Activated T-cell treated with anti-CD3 and anti-CD28 coated beads for 48 hours (primary cell): ENCODE data around the gene USP2.

ENCODE experiments used
- DNase-seq: peaks from one replicate; pipeline ENCODE4 v3.0.0-alpha.2; 2020; ENCODE audit warnings: low read depth

USP2 gene

GRCh38 chr11:119363851-119364590 is 17.5 kb downstream of the USP2 start:
- DNase-seq, result peak; percentile 62

- no peak for DNase-seq
Measured at GRCh38 chr11:119363081-119363850, 18.2 kb downstream of the USP2 start.

GRCh38 chr11:119362741-119363080 is 18.8 kb downstream of the USP2 start:
- no peak for DNase-seq

- DNase-seq, result no peak
Measured at GRCh38 chr11:119361941-119362725, 19.4 kb downstream of the USP2 start.

- DNase-seq, result peak; percentile 63
Measured at GRCh38 chr11:119361056-119361787, 20.3 kb downstream of the USP2 start.

- no peak for DNase-seq
Measured at GRCh38 chr11:119359365-119360214, 21.9 kb downstream of the USP2 start.

- no peak for DNase-seq
Measured at GRCh38 chr11:119357074-119357473, 24.4 kb downstream of the USP2 start.

- DNase-seq, result peak; percentile 68
Measured at GRCh38 chr11:119356349-119357031, 25.0 kb downstream of the USP2 start.

GRCh38 chr11:119355091-119355843 is 26.2 kb downstream of the USP2 start:
- no peak for DNase-seq

GRCh38 chr11:119352857-119353260 is 28.6 kb downstream of the USP2 start:
- no peak for DNase-seq

- no peak for DNase-seq
Measured at GRCh38 chr11:119351232-119351631, 30.3 kb downstream of the USP2 start.

GRCh38 chr11:119350302-119350701 is 31.2 kb downstream of the USP2 start:
- DNase-seq, result no peak

GRCh38 chr11:119347940-119348605 is 33.4 kb downstream of the USP2 start:
- DNase-seq, result no peak

- DNase-seq, result no peak
Measured at GRCh38 chr11:119347242-119347641, 34.2 kb downstream of the USP2 start.

- DNase-seq, result no peak
Measured at GRCh38 chr11:119346605-119347004, 34.9 kb downstream of the USP2 start, which contains the start of gene MFRP. Gene MFRP (minus strand): TSS chr11:119346705. CDS start chr11:119346513, 192 bp downstream.

GRCh38 chr11:119345685-119346084 is 35.8 kb downstream of the USP2 start:
- DNase-seq, result no peak

GRCh38 chr11:119344291-119345010 is 37.0 kb downstream of the USP2 start:
- no peak for DNase-seq

GRCh38 chr11:119343726-119344125 is 37.8 kb downstream of the USP2 start:
- DNase-seq, result no peak
